HL-60 (cell line): ENCODE results near the gene AK5.

Experiments used
- DNase-seq, 2 experiments: peaks; one replicate each; pipeline ENCODE4 v3.0.0-alpha.2; 2010 to 2020; ENCODE audit warnings: low read depth in 1 of 2, low spot score in 1 of 2
- H3K27ac ChIP-seq: fragments of 250-450 bp; sonication (Bioruptor Pico); replicated peaks from 2 replicates; pipeline ENCODE4 v1.5.1; 2020; ENCODE audit warnings: mild to moderate bottlenecking, moderate library complexity
- H3K27me3 ChIP-seq: fragments of 250-450 bp; sonication (Bioruptor Pico); 2 replicates; pipeline ENCODE4 v1.5.1; 2021; ENCODE audit warnings: mild to moderate bottlenecking, moderate library complexity; ENCODE audit not compliant: insufficient read depth, poor library complexity, severe bottlenecking
- H3K4me3 ChIP-seq: replicated peaks from 2 replicates; pipeline ENCODE4 v1.5.1; 2011; ENCODE audit warnings: mild to moderate bottlenecking, control low read depth, low read length; ENCODE audit not compliant: insufficient read depth
- GABPA ChIP-seq: IDR thresholded peaks from 2 replicates; pipeline ENCODE4 v1.6.1; 2012; ENCODE audit warnings: low read depth
- POLR2AphosphoS5 ChIP-seq: IDR thresholded peaks from 2 replicates; pipeline ENCODE4 v1.6.1; 2012; ENCODE audit warnings: low read depth
- SPI1 ChIP-seq: IDR thresholded peaks from 2 replicates; pipeline ENCODE4 v1.6.1; 2012; ENCODE audit warnings: low read depth, mild to moderate bottlenecking, borderline replicate concordance
- TF ChIP-seq, protein P1 (sequence below): IDR thresholded peaks from one replicate; pipeline ENCODE4 v1.5.1; 2011; ENCODE audit warnings: low read length, control low read depth, inconsistent platforms; ENCODE audit not compliant: insufficient read depth
- TF ChIP-seq, protein P2 (sequence below): IDR thresholded peaks from 2 replicates; pipeline ENCODE4 v1.6.1; 2012; ENCODE audit warnings: low read depth; ENCODE audit not compliant: insufficient replicate concordance

Gene AK5

DNA sequence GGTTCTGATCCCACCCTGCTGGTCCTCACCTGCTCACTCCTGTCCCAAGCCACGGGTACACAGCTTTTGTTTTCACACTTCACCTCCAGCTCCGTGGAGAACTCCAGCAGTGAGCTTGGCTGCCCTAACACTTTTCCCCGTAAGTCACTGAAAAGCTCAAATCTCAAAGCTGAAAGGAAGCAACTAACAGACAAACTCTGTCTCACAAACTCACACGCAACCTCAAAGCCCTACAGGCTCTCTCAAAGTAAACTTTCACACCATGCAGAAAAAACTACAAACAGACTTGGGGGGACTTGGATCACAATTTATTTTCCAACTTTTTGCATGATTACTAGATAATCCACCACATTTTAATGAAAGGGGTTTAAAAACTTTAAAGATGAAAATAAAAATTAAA, 88.3 kb downstream of the AK5 start:
- DNase-seq: no peak
- H3K27me3 ChIP-seq: no peaks in the 10 kb centered on the region
- TF ChIP-seq, protein P1, sequence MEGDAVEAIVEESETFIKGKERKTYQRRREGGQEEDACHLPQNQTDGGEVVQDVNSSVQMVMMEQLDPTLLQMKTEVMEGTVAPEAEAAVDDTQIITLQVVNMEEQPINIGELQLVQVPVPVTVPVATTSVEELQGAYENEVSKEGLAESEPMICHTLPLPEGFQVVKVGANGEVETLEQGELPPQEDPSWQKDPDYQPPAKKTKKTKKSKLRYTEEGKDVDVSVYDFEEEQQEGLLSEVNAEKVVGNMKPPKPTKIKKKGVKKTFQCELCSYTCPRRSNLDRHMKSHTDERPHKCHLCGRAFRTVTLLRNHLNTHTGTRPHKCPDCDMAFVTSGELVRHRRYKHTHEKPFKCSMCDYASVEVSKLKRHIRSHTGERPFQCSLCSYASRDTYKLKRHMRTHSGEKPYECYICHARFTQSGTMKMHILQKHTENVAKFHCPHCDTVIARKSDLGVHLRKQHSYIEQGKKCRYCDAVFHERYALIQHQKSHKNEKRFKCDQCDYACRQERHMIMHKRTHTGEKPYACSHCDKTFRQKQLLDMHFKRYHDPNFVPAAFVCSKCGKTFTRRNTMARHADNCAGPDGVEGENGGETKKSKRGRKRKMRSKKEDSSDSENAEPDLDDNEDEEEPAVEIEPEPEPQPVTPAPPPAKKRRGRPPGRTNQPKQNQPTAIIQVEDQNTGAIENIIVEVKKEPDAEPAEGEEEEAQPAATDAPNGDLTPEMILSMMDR: no peak
- no peak for TF ChIP-seq POLR2AphosphoS5
- TF ChIP-seq GABPA: no peak
- TF ChIP-seq SPI1: no peak
- TF ChIP-seq, protein P2, sequence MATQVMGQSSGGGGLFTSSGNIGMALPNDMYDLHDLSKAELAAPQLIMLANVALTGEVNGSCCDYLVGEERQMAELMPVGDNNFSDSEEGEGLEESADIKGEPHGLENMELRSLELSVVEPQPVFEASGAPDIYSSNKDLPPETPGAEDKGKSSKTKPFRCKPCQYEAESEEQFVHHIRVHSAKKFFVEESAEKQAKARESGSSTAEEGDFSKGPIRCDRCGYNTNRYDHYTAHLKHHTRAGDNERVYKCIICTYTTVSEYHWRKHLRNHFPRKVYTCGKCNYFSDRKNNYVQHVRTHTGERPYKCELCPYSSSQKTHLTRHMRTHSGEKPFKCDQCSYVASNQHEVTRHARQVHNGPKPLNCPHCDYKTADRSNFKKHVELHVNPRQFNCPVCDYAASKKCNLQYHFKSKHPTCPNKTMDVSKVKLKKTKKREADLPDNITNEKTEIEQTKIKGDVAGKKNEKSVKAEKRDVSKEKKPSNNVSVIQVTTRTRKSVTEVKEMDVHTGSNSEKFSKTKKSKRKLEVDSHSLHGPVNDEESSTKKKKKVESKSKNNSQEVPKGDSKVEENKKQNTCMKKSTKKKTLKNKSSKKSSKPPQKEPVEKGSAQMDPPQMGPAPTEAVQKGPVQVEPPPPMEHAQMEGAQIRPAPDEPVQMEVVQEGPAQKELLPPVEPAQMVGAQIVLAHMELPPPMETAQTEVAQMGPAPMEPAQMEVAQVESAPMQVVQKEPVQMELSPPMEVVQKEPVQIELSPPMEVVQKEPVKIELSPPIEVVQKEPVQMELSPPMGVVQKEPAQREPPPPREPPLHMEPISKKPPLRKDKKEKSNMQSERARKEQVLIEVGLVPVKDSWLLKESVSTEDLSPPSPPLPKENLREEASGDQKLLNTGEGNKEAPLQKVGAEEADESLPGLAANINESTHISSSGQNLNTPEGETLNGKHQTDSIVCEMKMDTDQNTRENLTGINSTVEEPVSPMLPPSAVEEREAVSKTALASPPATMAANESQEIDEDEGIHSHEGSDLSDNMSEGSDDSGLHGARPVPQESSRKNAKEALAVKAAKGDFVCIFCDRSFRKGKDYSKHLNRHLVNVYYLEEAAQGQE: no peak
- H3K4me3 ChIP-seq: no peak overlapping the region
- H3K27ac ChIP-seq: no peak overlapping the region

DNA sequence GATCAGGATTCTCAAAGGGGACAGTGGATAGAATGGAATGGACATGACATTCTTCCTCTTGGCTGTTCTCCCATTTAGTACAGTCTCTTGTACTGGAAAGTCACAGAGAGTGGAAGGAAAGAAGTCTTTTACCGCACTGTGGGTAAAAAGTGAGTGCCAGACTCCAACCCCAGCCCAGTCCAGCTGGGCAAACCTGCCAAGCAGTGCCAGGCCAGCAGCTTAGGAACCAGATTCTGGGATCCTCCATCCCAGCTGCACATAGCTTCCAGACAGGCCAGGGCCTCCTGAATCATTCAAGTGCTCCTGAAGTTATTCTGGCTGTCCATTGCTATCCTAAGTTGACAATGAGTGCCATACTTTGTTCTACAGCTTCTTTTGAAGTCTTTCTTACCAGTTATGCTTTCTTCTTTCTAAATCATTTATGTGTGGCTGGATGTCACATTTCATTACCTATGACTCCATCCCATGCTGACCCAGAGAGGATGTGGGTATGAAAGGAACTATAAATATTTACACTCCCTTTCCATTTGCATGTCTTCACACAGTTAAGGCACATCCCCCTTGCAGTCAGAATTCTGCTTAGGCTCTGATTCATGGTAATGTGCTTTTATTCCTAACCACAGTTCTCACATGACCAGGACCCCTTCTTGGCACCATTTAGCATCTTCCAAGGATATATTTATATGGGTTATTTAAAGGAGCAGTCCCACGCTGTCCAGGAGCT, 88.9 kb downstream of the AK5 start:
- Histone ChIP-seq H3K27me3 (no peaks in the 10 kb centered on the region), H3K27ac (no peak overlapping the region), H3K4me3 (no peak overlapping the region)
- no peak for DNase-seq
- TF ChIP-seq SPI1: no peak
- TF ChIP-seq GABPA: no peak
- TF ChIP-seq, protein P1: no peak
- TF ChIP-seq POLR2AphosphoS5: no peak
- TF ChIP-seq, protein P2: no peak

DNA sequence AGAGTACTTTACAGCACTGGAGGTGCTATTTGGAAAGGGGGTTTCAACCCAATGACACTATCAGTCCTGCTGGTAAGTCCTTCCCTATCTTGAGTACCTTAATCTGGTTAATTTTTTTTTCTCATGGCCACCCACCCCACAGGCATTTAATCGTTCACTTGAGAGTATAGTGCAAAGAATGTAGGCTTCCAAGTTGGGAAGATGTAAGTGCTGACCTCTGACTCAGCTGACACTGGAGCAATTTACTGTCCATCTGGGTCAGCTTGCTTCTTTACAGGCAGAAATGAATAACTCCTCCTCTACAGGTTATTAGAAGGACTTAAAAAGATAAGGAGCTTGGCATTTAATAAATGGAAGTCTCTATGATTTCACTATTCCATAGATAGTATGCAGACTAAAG, 89.6 kb downstream of the AK5 start:
- no peak overlapping the region for H3K4me3 ChIP-seq
- H3K27me3 ChIP-seq: no peaks in the 10 kb centered on the region
- H3K27ac ChIP-seq: no peak overlapping the region
- TF ChIP-seq, protein P1: no peak
- TF ChIP-seq SPI1: no peak
- TF ChIP-seq, protein P2: no peak
- no peak for TF ChIP-seq POLR2AphosphoS5
- no peak for TF ChIP-seq GABPA
- DNase-seq: no peak
